HPDE6-E6E7 (cell line): Measurements from ENCODE around the gene BCL2.

ENCODE experiments used
- DNase-seq: peaks from one replicate; pipeline ENCODE4 v3.0.0; 2011; ENCODE audit warnings: missing footprints; ENCODE audit errors: extremely low spot score

The BCL2 gene

GRCh38 chr18:63286926-63287325 is 32.6 kb downstream of the BCL2 start:
- no peak for DNase-seq

GRCh38 chr18:63284827-63285733 is 34.5 kb downstream of the BCL2 start:
- no peak for DNase-seq

GRCh38 chr18:63284173-63284799 is 35.3 kb downstream of the BCL2 start:
- no peak for DNase-seq

- no peak for DNase-seq
Observed at GRCh38 chr18:63283305-63284094, 36.1 kb downstream of the BCL2 start.

- DNase-seq: no peak
Observed at GRCh38 chr18:63282793-63283192, 36.8 kb downstream of the BCL2 start.

GRCh38 chr18:63273222-63273927 is 46.2 kb downstream of the BCL2 start:
- DNase-seq: no peak

GRCh38 chr18:63272638-63273037 is 46.9 kb downstream of the BCL2 start:
- no peak for DNase-seq

- no peak for DNase-seq
Observed at GRCh38 chr18:63271881-63272299, 47.7 kb downstream of the BCL2 start.

GRCh38 chr18:63271148-63271547 is 48.4 kb downstream of the BCL2 start:
- DNase-seq: no peak

- DNase-seq: no peak
Observed at GRCh38 chr18:63267975-63268721, 51.4 kb downstream of the BCL2 start.

GRCh38 chr18:63266888-63267790 is 52.4 kb downstream of the BCL2 start:
- no peak for DNase-seq

GRCh38 chr18:63265326-63265725 is 54.2 kb downstream of the BCL2 start:
- no peak for DNase-seq

- no peak for DNase-seq
Observed at GRCh38 chr18:63264871-63265270, 54.7 kb downstream of the BCL2 start.

- no peak for DNase-seq
Observed at GRCh38 chr18:63263444-63263843, 56.1 kb downstream of the BCL2 start.

- DNase-seq: no peak
Observed at GRCh38 chr18:63262369-63263335, 56.9 kb downstream of the BCL2 start.

- DNase-seq: no peak
Observed at GRCh38 chr18:63261029-63261428, 58.5 kb downstream of the BCL2 start.

- no peak for DNase-seq
Observed at GRCh38 chr18:63260380-63260754, 59.2 kb downstream of the BCL2 start.

GRCh38 chr18:63259567-63260379 is 59.8 kb downstream of the BCL2 start:
- no peak for DNase-seq
